A549 treated with DMSO at 1 μM for 4 hours (cell line): ENCODE measurements around the gene ATL3. TPM values are rescaled to one million over a fixed set of nuclear protein-coding genes. Genes with fewer than 3 reads are reported as not detected.

Source experiments
- total RNA-seq: library from RNA; stranded (reverse); fragments of 200-300 nt; extraction: Qiagen RNA extraction; gene quantifications from 5 replicates; pipeline ENCODE4 v1.2.3, GENCODE V29; 2022; ENCODE audit warnings: low read depth

ATL3 gene
- 30.5 to 39.8 TPM (median 36.5 TPM) in 5 replicates for total RNA-seq

GRCh38 chr11:63671322-63672155 lies at the start of gene ATL3:
ATL3 (minus strand) TSS chr11:63671376; CDS start chr11:63671335, 41 bp downstream.

DNA sequence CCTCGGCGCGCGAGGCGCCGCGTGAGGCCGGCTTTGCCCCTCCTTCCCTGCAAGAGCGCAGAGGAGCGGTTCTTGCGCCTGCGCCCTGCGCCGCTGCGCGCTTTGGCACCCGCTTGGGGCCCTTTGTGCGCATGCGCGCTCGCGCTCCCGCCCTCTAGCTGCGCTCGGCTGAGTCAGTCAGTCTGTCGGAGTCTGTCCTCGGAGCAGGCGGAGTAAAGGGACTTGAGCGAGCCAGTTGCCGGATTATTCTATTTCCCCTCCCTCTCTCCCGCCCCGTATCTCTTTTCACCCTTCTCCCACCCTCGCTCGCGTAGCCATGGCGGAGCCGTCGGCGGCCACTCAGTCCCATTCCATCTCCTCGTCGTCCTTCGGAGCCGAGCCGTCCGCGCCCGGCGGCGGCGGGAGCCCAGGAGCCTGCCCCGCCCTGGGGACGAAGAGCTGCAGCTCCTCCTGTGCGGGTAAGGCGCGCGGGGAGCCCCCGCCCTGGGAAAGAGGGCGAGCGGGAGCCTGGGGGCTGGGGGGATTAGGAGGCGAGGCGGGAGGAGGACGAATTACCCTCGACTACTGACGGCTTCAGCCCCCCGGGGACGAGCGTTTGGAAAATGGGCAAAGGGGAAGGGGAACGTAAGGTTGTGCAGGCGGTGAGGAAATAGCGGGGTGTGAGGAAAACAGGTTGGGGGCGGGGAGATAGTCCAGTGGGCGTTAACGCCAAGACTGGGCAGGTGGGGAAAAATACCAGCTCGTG lies 10.3 kb upstream of the ATL3 start, which contains the start of gene RTN3:
TSS of gene RTN3 (plus strand) at position 180 of the 745 bp plus-strand sequence. CDS start at position 317, 137 bp downstream.

GRCh38 chr11:63614136-63614671 lies 57.0 kb downstream of the ATL3 start, which contains the start of gene PLAAT3:
PLAAT3 (minus strand) TSS chr11:63614433; CDS start chr11:63614014, 419 bp downstream.

Other genes starting within 250 kb of the ATL3 start
- gene PLAAT5, start 180.2 kb downstream of the ATL3 start, total RNA-seq = 0.08 TPM in 1 of 5 replicates, not detected in the others
- gene LGALS12, start 165.3 kb downstream of the ATL3 start, total RNA-seq = not detected in 5 replicates
- 0.91 to 2.7 TPM (median 1.8 TPM) in 5 replicates for gene PLAAT4, start 134.6 kb downstream of the ATL3 start, total RNA-seq
- 0.18 to 0.28 TPM (median 0.24 TPM) in 3 of 5 replicates, not detected in the others for gene PLAAT2, start 108.0 kb downstream of the ATL3 start, total RNA-seq
- 40.3 to 57.1 TPM (median 49.3 TPM) in 5 replicates for gene PLAAT3, start 56.9 kb downstream of the ATL3 start, total RNA-seq
- gene RTN3, start 10.1 kb upstream of the ATL3 start, total RNA-seq = 101 to 116 TPM (median 105 TPM) in 5 replicates
- 5.6 to 7.1 TPM (median 6.3 TPM) in 5 replicates for gene ZFTA, start 97.4 kb upstream of the ATL3 start, total RNA-seq
- gene SPINDOC, start 142.1 kb upstream of the ATL3 start, total RNA-seq = 37.9 to 55.3 TPM (median 54.7 TPM) in 5 replicates
- gene MARK2, start 167.7 kb upstream of the ATL3 start, total RNA-seq = 22.4 to 27.4 TPM (median 26.6 TPM) in 5 replicates
- 0.96 to 1.3 TPM (median 1.00 TPM) in 5 replicates for gene RCOR2, start 245.8 kb upstream of the ATL3 start, total RNA-seq